Measurements from ENCODE around the gene KIFBP.

GRCh38 chr10:68957654-68958053, 30.9 kb upstream of the KIFBP start:
- TF ChIP-seq CTCF (IDR thresholded peaks at IDR 0.05; ENCODE audit: insufficient read depth, low read length) (no peak), POLR2AphosphoS5 (IDR thresholded peaks at IDR 0.05; ENCODE audit: low read depth) (no peak)
